GM12878 (cell line): ENCODE measurements around the gene SETD4. TPM values are rescaled to one million over a fixed set of nuclear protein-coding genes. Genes with fewer than 3 reads are reported as not detected.

Experiments used
- ATAC-seq: fragments of 200-7000 bp; cut with Tn5 transposase; 3 replicates; pipeline ENCODE4 v1.9.1; 2020; ENCODE audit warnings: mild to moderate bottlenecking, moderate library complexity
- BruUV-seq: library from RNA; stranded (reverse); fragments of 400-500 nt; replicated peaks from 2 replicates; lab custom pipeline; 2021; lab: Mats Ljungman, UMichigan
- CTCF ChIA-PET: fragments of 300-600 bp; sonication (Branson Sonifier 250); formaldehyde crosslinking; extraction: SDS; loops from one replicate; lab custom pipeline; 2021; ENCODE audit warnings: inconsistent platforms; lab: Yijun Ruan, JAX
- POLR2A ChIA-PET: fragments of 350-600 bp; formaldehyde crosslinking; extraction: SDS; loops from one replicate; lab custom pipeline; 2021; ENCODE audit warnings: inconsistent platforms; lab: Charles Lee
- RAD21 ChIA-PET: fragments of 300-600 bp; sonication (Branson Sonifier 250); formaldehyde crosslinking; loops from one replicate; lab custom pipeline; 2023; ENCODE audit warnings: antibody characterized with exemption; ENCODE audit not compliant: unreplicated experiment; lab: Charles Lee
- SMC1A ChIA-PET: fragments of 300-600 bp; sonication (Branson Sonifier 250); formaldehyde crosslinking; loops from one replicate; lab custom pipeline; 2023; ENCODE audit not compliant: unreplicated experiment, uncharacterized antibody; lab: Charles Lee
- DNase-seq: peaks from one replicate; pipeline ENCODE4 v3.0.0-alpha.2; 2011; ENCODE audit warnings: low read depth, low spot score
- FAIRE-seq: peaks from 3 replicates; lab custom pipeline; 2011; peaks lifted over from hg19 to GRCh38; lab: Jason Lieb, UNC
- H2AFZ ChIP-seq: 2 replicates; pipeline ENCODE4 v1.6.0; 2011; ENCODE audit warnings: low read depth, low read length, control low read depth; ENCODE audit not compliant: control insufficient read depth
- H3K27ac ChIP-seq: 2 replicates; pipeline ENCODE4 v1.5.1; 2011; ENCODE audit warnings: control low read depth; ENCODE audit not compliant: control insufficient read depth, insufficient read depth
- H3K27me3 ChIP-seq, 2 experiments: replicated peaks in 1 of 2; 2 replicates each; pipeline versions ENCODE4 v1.6.0 to v1.6.1; 2011; ENCODE audit warnings: low read length in 1 of 2; ENCODE audit not compliant: control insufficient read depth in 2 of 2, insufficient read depth in 2 of 2
- H3K36me3 ChIP-seq, 2 experiments: 2 replicates each; pipeline ENCODE4 v1.5.1; 2011; ENCODE audit warnings: low read length in 1 of 2; ENCODE audit not compliant: control insufficient read depth in 2 of 2, insufficient read depth in 2 of 2
- H3K4me1 ChIP-seq: 2 replicates; pipeline ENCODE4 v1.6.1; 2011; ENCODE audit warnings: mild to moderate bottlenecking, low read length, moderate library complexity, mixed read lengths; ENCODE audit not compliant: control insufficient read depth, insufficient read depth
- H3K4me2 ChIP-seq: 2 replicates; pipeline ENCODE4 v1.6.0; 2011; ENCODE audit warnings: control low read depth; ENCODE audit not compliant: control insufficient read depth, insufficient read depth
- H3K4me3 ChIP-seq: fragments of 200-600 bp; sonication (generic); 2 replicates; pipeline ENCODE4 v1.5.1; 2016
- H3K79me2 ChIP-seq: 2 replicates; pipeline ENCODE4 v1.6.0; 2011; ENCODE audit warnings: low read length; ENCODE audit not compliant: control insufficient read depth, insufficient read depth
- H3K9ac ChIP-seq: 2 replicates; pipeline ENCODE4 v1.8.0; 2011; ENCODE audit warnings: low read length, control low read depth, mixed read lengths; ENCODE audit not compliant: control insufficient read depth, insufficient read depth
- H3K9me3 ChIP-seq: replicated peaks from 3 replicates; pipeline ENCODE4 v1.5.1; 2011; ENCODE audit warnings: mild to moderate bottlenecking, low read length; ENCODE audit not compliant: control insufficient read depth, insufficient read depth
- H4K20me1 ChIP-seq: 2 replicates; pipeline ENCODE4 v1.6.0; 2011; ENCODE audit not compliant: control insufficient read depth, insufficient read depth
- ATF3 ChIP-seq: IDR thresholded peaks from 2 replicates; pipeline ENCODE4 v1.6.1; 2011; ENCODE audit warnings: low read depth, mild to moderate bottlenecking, low read length, moderate library complexity, borderline replicate concordance; ENCODE audit errors: extremely low read depth
- CHD1 ChIP-seq: IDR thresholded peaks from 2 replicates; pipeline ENCODE4 v1.6.1; 2012; ENCODE audit warnings: low read depth, low read length, improper control_type of control experiment
- E2F4 ChIP-seq: IDR thresholded peaks from 2 replicates; pipeline ENCODE4 v1.6.1; 2012; ENCODE audit warnings: low read depth, low read length, improper control_type of control experiment
- E4F1 ChIP-seq: fragments of 450-650 bp; IDR thresholded peaks from 2 replicates; pipeline ENCODE4 v1.6.1; 2018; ENCODE audit warnings: borderline replicate concordance, mild to moderate bottlenecking; ENCODE audit not compliant: partially characterized antibody
- HCFC1 ChIP-seq: fragments of 150-350 bp; IDR thresholded peaks from 2 replicates; pipeline ENCODE4 v1.6.1; 2014; ENCODE audit warnings: low read length
- JUNB ChIP-seq: IDR thresholded peaks from 2 replicates; pipeline ENCODE4 v1.6.1; 2016; ENCODE audit warnings: antibody characterized with exemption, mild to moderate bottlenecking
- MYC ChIP-seq: IDR thresholded peaks from 2 replicates; pipeline ENCODE4 v1.6.1; 2011; ENCODE audit warnings: mild to moderate bottlenecking, low read length, moderate library complexity, inconsistent platforms; ENCODE audit not compliant: insufficient read depth, insufficient replicate concordance, insufficient read length, severe bottlenecking
- PML ChIP-seq: IDR thresholded peaks from 2 replicates; pipeline ENCODE4 v1.6.1; 2012; ENCODE audit warnings: low read length, inconsistent platforms
- POLR2AphosphoS2 ChIP-seq: IDR thresholded peaks from 2 replicates; pipeline ENCODE4 v1.6.1; 2011; ENCODE audit warnings: low read depth, mild to moderate bottlenecking, low read length, improper control_type of control experiment, moderate library complexity
- RAD21 ChIP-seq: IDR thresholded peaks from 2 replicates; pipeline ENCODE4 v1.6.1; 2011; ENCODE audit warnings: mild to moderate bottlenecking, low read depth, low read length, moderate library complexity; ENCODE audit not compliant: insufficient read depth
- SMARCA5 ChIP-seq: fragments of 450-650 bp; IDR thresholded peaks from 2 replicates; pipeline ENCODE4 v1.6.1; 2017; ENCODE audit warnings: mild to moderate bottlenecking
- SP1 ChIP-seq: IDR thresholded peaks from one replicate; pipeline ENCODE4 v1.6.1; 2011; ENCODE audit warnings: low read depth, low read length
- ZBED1 ChIP-seq: IDR thresholded peaks from 2 replicates; pipeline ENCODE4 v1.6.1; 2016; ENCODE audit warnings: borderline replicate concordance
- ZNF24 ChIP-seq: fragments of 450-650 bp; IDR thresholded peaks from 2 replicates; pipeline ENCODE4 v1.6.1; 2017; ENCODE audit warnings: antibody characterized with exemption, mild to moderate bottlenecking
- ZNF592 ChIP-seq: fragments of 450-650 bp; IDR thresholded peaks from 2 replicates; pipeline ENCODE4 v1.6.1; 2017; ENCODE audit warnings: mild to moderate bottlenecking, moderate library complexity
- WGBS: methylation state at CpG from one replicate; pipeline ENCODE4 v1.1.6; 2016; ENCODE audit warnings: low lambda C conversion rate; ENCODE audit not compliant: insufficient replicate concordance, insufficient coverage; ENCODE audit errors: missing lambda C conversion rate; 5-methylcytosine and 5-hydroxymethylcytosine counted together
- in situ Hi-C: fragments of 300-500 bp; cut with MboI; formaldehyde crosslinking; loops from 9 replicates; pipeline ENCODE4 v1.14.3; 2018; ENCODE audit warnings: mixed read lengths
- intact Hi-C: fragments of 100-400 bp; cut with micrococcal nuclease; formaldehyde crosslinking; loops from one replicate; pipeline ENCODE4 v1.14.2; 2022; ENCODE audit not compliant: unreplicated experiment
- polyA plus RNA-seq, 11 experiments: library from polyadenylated mRNA; depleted of rRNA in 4 of 11; unstranded in 6 of 11; stranded (reverse) in 5 of 11; fragments of >200 nt; fragmentation: Nextera tagmentation in 4 of 11; fragmentation: Illumina TruSeq in 1 of 11; extraction: Ambion mirVana in 4 of 11; extraction: Trizol in 1 of 11; gene quantifications; 1 replicate in 1 of 11; 2 replicates in 10 of 11; pipeline versions ENCODE4 v1.2.1 to v1.2.3, GENCODE V29; 2011 to 2016; ENCODE audit warnings: inconsistent platforms in 2 of 11, missing spikeins in 2 of 11, low read depth in 1 of 11
- total RNA-seq, 4 experiments: library from RNA; depleted of rRNA in 3 of 4; stranded (reverse); fragments of >200 nt in 3 of 4; fragmentation: Illumina TruSeq in 1 of 4; extraction: Trizol in 1 of 4; gene quantifications; 2 replicates each; pipeline versions ENCODE4 v1.2.1 to v1.2.3, GENCODE V29; 2013 to 2021

SETD4 gene
- total and polyA plus RNA-seq, 10 of the 15 experiments (the other 5 are each of a cell fraction or from before 2014, with no cell fraction given): 10.3 to 37.0 (median 18.6) TPM

GRCh38 chr21:36030581-36031189, 29.6 kb downstream of the SETD4 start:
- H3K79me2 ChIP-seq: no peaks in the 10 kb centered on the region
- no peaks in the 10 kb centered on the region for H4K20me1 ChIP-seq
- H2AFZ ChIP-seq: no peak overlapping the region
- 48% methylated on average over 16 of the region's 16 CpGs for WGBS
- DNase-seq (no peak), ATAC-seq (no peak), FAIRE-seq (no peak)
- intact Hi-C loops (no loop called here), in situ Hi-C loops (no loop called here)
- no peak overlapping the region for H3K4me2 ChIP-seq
- no TSS peak for BruUV-seq
- no peak overlapping the region for H3K4me3 ChIP-seq
- H3K27me3 ChIP-seq: no peaks in the 10 kb centered on the region
- ChIA-PET RAD21 (interaction anchor here (0.7 kb wide), 3 partner anchors 190 to 1401 kb away, joined by 3 read pairs; no protein-coding TSS in a partner anchor), SMC1A (interaction anchor here (0.7 to 1.9 kb wide), 3 partner anchors 85 to 1308 kb away, joined by 3 to 6 read pairs (median 3); no protein-coding TSS in a partner anchor), CTCF (interaction anchor here (0.6 to 4.2 kb wide), 4 partner anchors 81 to 1327 kb away, joined by 3 to 16 read pairs (median 3); no protein-coding TSS in a partner anchor), POLR2A (no interaction called here)
- no peak overlapping the region for H3K9ac ChIP-seq
- peaks cover 3% of the 10 kb centered on the region in 2 experiments; a peak in 2 of 4 replicates for H3K36me3 ChIP-seq
- peaks cover 5% of the 10 kb centered on the region for H3K4me1 ChIP-seq
- H3K9me3 ChIP-seq: no peaks in the 10 kb centered on the region
- no peak overlapping the region for H3K27ac ChIP-seq
- TF ChIP-seq ZBED1: no peak
- TF ChIP-seq HCFC1: no peak
- no peak for TF ChIP-seq ZNF592
- TF ChIP-seq ATF3: no peak
- TF ChIP-seq E2F4: no peak
- TF ChIP-seq SP1: no peak
- no peak for TF ChIP-seq MYC
- no peak for TF ChIP-seq PML
- no peak for TF ChIP-seq JUNB
- TF ChIP-seq POLR2AphosphoS2: no peak
- TF ChIP-seq ZNF24: no peak
- TF ChIP-seq E4F1: no peak
- no peak for TF ChIP-seq CHD1
- no peak for TF ChIP-seq RAD21
- TF ChIP-seq SMARCA5: no peak
